Panc1 (cell line): ENCODE data around the gene MSANTD7.

ENCODE experiments used
- POLR2AphosphoS5 ChIP-seq: IDR thresholded peaks from 2 replicates; pipeline ENCODE4 v1.6.1; 2012; ENCODE audit warnings: mild to moderate bottlenecking, low read depth, low read length, moderate library complexity
- SIN3A ChIP-seq: IDR thresholded peaks from 2 replicates; pipeline ENCODE4 v1.6.1; 2012; ENCODE audit warnings: low read depth, mild to moderate bottlenecking, low read length, moderate library complexity, borderline replicate concordance; ENCODE audit not compliant: insufficient read depth
- TF ChIP-seq, protein P1 (sequence below): fragments of 450-650 bp; IDR thresholded peaks from 2 replicates; pipeline ENCODE4 v1.5.1; 2017; ENCODE audit warnings: mild to moderate bottlenecking

DNA sequence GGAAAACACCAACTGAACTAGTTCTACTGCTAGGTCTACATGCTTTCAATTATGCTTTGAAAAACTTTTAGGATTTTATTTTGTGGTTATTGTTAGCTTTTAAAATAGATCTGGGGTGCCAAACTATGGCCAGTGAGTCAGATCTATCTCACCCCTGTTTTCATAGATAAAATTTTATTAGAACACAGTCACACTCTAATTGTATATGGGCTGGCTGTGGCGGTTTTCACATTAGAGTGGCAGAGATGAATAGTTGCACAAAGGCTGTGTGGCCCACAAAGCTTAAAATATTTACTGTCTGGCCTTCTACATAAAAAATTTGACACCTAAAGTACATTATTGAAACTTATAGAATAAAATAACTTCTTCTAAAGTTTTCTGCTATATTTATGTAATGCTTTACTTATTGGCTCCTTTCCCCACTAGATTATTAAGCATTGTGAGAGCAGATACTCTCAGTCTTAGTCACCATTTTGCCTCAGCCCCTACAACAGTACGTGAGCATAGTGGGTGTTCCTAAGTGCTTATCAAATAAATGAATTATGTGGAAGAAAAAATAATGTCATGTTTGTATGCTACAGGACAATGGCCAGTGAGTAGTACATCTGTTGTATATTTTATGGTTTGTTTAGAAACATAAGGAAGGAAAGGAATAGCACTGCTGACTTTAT is 35.1 kb downstream of the MSANTD7 start:
- TF ChIP-seq SIN3A (no peak), POLR2AphosphoS5 (no peak)
- TF ChIP-seq, protein P1, sequence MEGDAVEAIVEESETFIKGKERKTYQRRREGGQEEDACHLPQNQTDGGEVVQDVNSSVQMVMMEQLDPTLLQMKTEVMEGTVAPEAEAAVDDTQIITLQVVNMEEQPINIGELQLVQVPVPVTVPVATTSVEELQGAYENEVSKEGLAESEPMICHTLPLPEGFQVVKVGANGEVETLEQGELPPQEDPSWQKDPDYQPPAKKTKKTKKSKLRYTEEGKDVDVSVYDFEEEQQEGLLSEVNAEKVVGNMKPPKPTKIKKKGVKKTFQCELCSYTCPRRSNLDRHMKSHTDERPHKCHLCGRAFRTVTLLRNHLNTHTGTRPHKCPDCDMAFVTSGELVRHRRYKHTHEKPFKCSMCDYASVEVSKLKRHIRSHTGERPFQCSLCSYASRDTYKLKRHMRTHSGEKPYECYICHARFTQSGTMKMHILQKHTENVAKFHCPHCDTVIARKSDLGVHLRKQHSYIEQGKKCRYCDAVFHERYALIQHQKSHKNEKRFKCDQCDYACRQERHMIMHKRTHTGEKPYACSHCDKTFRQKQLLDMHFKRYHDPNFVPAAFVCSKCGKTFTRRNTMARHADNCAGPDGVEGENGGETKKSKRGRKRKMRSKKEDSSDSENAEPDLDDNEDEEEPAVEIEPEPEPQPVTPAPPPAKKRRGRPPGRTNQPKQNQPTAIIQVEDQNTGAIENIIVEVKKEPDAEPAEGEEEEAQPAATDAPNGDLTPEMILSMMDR = no peak
